OCI-LY1 (cell line): Measurements from ENCODE around the gene TRNP1.

Experiments
- H2AFZ ChIP-seq: fragments of 200-600 bp; sonication (generic), shearing (Covaris generic); 2 replicates; pipeline ENCODE4 v1.6.0; 2014; ENCODE audit warnings: antibody characterized with exemption, mild to moderate bottlenecking, low read length
- H3F3A ChIP-seq: fragments of 200-600 bp; sonication (generic), shearing (Covaris generic); 2 replicates; pipeline ENCODE4 v1.6.0; 2014; ENCODE audit warnings: mild to moderate bottlenecking, antibody characterized with exemption, low read length, moderate library complexity; ENCODE audit not compliant: insufficient read depth
- H3K27ac ChIP-seq: fragments of 200-600 bp; sonication (generic); 2 replicates; pipeline ENCODE4 v1.5.1; 2014; ENCODE audit warnings: low read length, mixed run types, mild to moderate bottlenecking, low read depth; ENCODE audit not compliant: poor library complexity, severe bottlenecking
- H3K27me3 ChIP-seq: fragments of 200-600 bp; sonication (generic); 2 replicates; pipeline ENCODE4 v1.6.0; 2014; ENCODE audit warnings: antibody characterized with exemption, mild to moderate bottlenecking, low read length, moderate library complexity; ENCODE audit not compliant: insufficient read depth
- H3K36me3 ChIP-seq: fragments of 200-600 bp; sonication (generic); 2 replicates; pipeline ENCODE4 v1.6.1; 2014; ENCODE audit warnings: mild to moderate bottlenecking, antibody characterized with exemption, low read length, moderate library complexity, mixed read lengths; ENCODE audit not compliant: insufficient read depth
- H3K4me1 ChIP-seq: fragments of 200-600 bp; sonication (generic); 2 replicates; pipeline ENCODE4 v1.5.1; 2014; ENCODE audit warnings: mild to moderate bottlenecking, low read length, moderate library complexity; ENCODE audit not compliant: insufficient read depth, severe bottlenecking
- H3K4me2 ChIP-seq: fragments of 200-600 bp; sonication (generic), shearing (Covaris generic); 2 replicates; pipeline ENCODE4 v1.6.1; 2014; ENCODE audit warnings: low read length
- H3K4me3 ChIP-seq: fragments of 200-600 bp; sonication (generic); 2 replicates; pipeline ENCODE4 v1.5.1; 2014; ENCODE audit warnings: low read length, low read depth, mild to moderate bottlenecking, mixed read lengths; ENCODE audit not compliant: poor library complexity, severe bottlenecking
- H3K79me2 ChIP-seq: fragments of 200-600 bp; shearing (Covaris generic); 2 replicates; pipeline ENCODE4 v1.6.1; 2016; ENCODE audit warnings: mixed run types, low read length, mixed read lengths; ENCODE audit not compliant: insufficient read depth
- H3K9ac ChIP-seq: fragments of 200-600 bp; sonication (generic), shearing (Covaris generic); 2 replicates; pipeline ENCODE4 v1.6.1; 2014; ENCODE audit warnings: mild to moderate bottlenecking, low read length, mixed read lengths
- H3K9me2 ChIP-seq: fragments of 200-600 bp; sonication (generic), shearing (Covaris generic); 2 replicates; pipeline ENCODE4 v1.6.1; 2014; ENCODE audit warnings: low read depth, mild to moderate bottlenecking, low read length, mixed read lengths
- H3K9me3 ChIP-seq: fragments of 200-600 bp; shearing (Covaris generic); 2 replicates; pipeline ENCODE4 v1.6.1; 2014; ENCODE audit warnings: low read length, mixed read lengths
- H4K20me1 ChIP-seq: fragments of 200-600 bp; sonication (generic), shearing (Covaris generic); 2 replicates; pipeline ENCODE4 v1.6.0; 2016; ENCODE audit warnings: mild to moderate bottlenecking, low read length; ENCODE audit not compliant: insufficient read depth
- CTCF ChIP-seq: fragments of 200-600 bp; sonication (generic), shearing (Covaris generic); IDR thresholded peaks from 2 replicates; pipeline ENCODE4 v1.5.1; 2017; ENCODE audit warnings: mild to moderate bottlenecking, antibody characterized with exemption, low read length, moderate library complexity, mixed read lengths
- EZH2 ChIP-seq: fragments of 200-600 bp; sonication (generic), shearing (Covaris generic); IDR thresholded peaks from 2 replicates; pipeline ENCODE4 v1.8.0; 2017; ENCODE audit warnings: borderline replicate concordance, mixed run types, mild to moderate bottlenecking, antibody characterized with exemption, low read length, moderate library complexity, mixed read lengths

TRNP1 gene

GRCh38 chr1:27011058-27011764, 17.7 kb downstream of the TRNP1 start:
- Histone ChIP-seq H3K27me3 (no peaks in the 10 kb centered on the region), H3K36me3 (no peaks in the 10 kb centered on the region), H3K9ac (no peak overlapping the region), H3K27ac (no peak overlapping the region), H3K79me2 (no peaks in the 10 kb centered on the region), H3K9me3 (no peaks in the 10 kb centered on the region), H3K9me2 (no peaks in the 10 kb centered on the region), H3K4me1 (peaks cover 4% of the 10 kb centered on the region), H3K4me2 (no peak overlapping the region), H3K4me3 (no peak overlapping the region), H4K20me1 (no peaks in the 10 kb centered on the region), H3F3A (no peaks in the 10 kb centered on the region), H2AFZ (no peak overlapping the region)
- no peak for TF ChIP-seq CTCF
- no peak for TF ChIP-seq EZH2

GRCh38 chr1:27011976-27012563, 18.6 kb downstream of the TRNP1 start:
- H3K4me2 ChIP-seq, result no peak overlapping the region
- H3K9ac ChIP-seq, result no peak overlapping the region
- no peak overlapping the region for H3K27ac ChIP-seq
- no peaks in the 10 kb centered on the region for H3K79me2 ChIP-seq
- no peaks in the 10 kb centered on the region for H3K9me3 ChIP-seq
- H3F3A ChIP-seq, result no peaks in the 10 kb centered on the region
- H3K4me1 ChIP-seq, result peaks cover 4% of the 10 kb centered on the region
- H3K4me3 ChIP-seq, result no peak overlapping the region
- TF ChIP-seq CTCF (no peak), EZH2 (no peak)
- H4K20me1 ChIP-seq, result no peaks in the 10 kb centered on the region
- no peaks in the 10 kb centered on the region for H3K9me2 ChIP-seq
- no peak overlapping the region for H2AFZ ChIP-seq
- H3K36me3 ChIP-seq, result no peaks in the 10 kb centered on the region
- H3K27me3 ChIP-seq, result no peaks in the 10 kb centered on the region

- TF ChIP-seq EZH2 (no peak), CTCF (no peak)
- Histone ChIP-seq H3K4me3 (no peak overlapping the region), H3F3A (no peaks in the 10 kb centered on the region), H3K4me2 (no peak overlapping the region), H3K9me3 (no peaks in the 10 kb centered on the region), H3K27ac (no peak overlapping the region), H3K27me3 (no peaks in the 10 kb centered on the region), H2AFZ (no peak overlapping the region), H3K36me3 (no peaks in the 10 kb centered on the region), H4K20me1 (no peaks in the 10 kb centered on the region), H3K4me1 (peaks cover 4% of the 10 kb centered on the region), H3K79me2 (no peaks in the 10 kb centered on the region), H3K9me2 (no peaks in the 10 kb centered on the region), H3K9ac (no peak overlapping the region)
These were observed 21.8 kb downstream of the TRNP1 start for GRCh38 chr1:27015260-27015659.
